Left ventricle myocardium inferior (tissue), 1 donor: ENCODE data around the gene PTGER2. TPM values are rescaled to one million over a fixed set of nuclear protein-coding genes. Genes with fewer than 3 reads are reported as not detected.

Experiments used
- DNase-seq: peaks from one replicate; pipeline ENCODE4 v3.0.0-alpha.2; 2020
- H3K27ac ChIP-seq: fragments of 200-600 bp; replicated peaks from 2 replicates; pipeline ENCODE4 v1.8.0; 2021
- H3K27me3 ChIP-seq: fragments of 200-600 bp; 2 replicates; pipeline ENCODE4 v1.8.0; 2021; ENCODE audit warnings: low read depth
- H3K36me3 ChIP-seq: fragments of 200-600 bp; 2 replicates; pipeline ENCODE4 v1.8.0; 2021
- H3K4me1 ChIP-seq: fragments of 200-600 bp; 2 replicates; pipeline ENCODE4 v1.8.0; 2021
- H3K4me3 ChIP-seq: fragments of 200-600 bp; 2 replicates; pipeline ENCODE4 v1.8.0; 2021; ENCODE audit warnings: mild to moderate bottlenecking, moderate library complexity
- H3K9me3 ChIP-seq: fragments of 200-600 bp; replicated peaks from 2 replicates; pipeline ENCODE4 v1.8.0; 2021
- CTCF ChIP-seq: fragments of 200-600 bp; IDR thresholded peaks from 2 replicates; pipeline ENCODE4 v1.8.0; 2021; ENCODE audit warnings: antibody characterized with exemption, mild to moderate bottlenecking, borderline replicate concordance
- intact Hi-C: fragments of 100-400 bp; cut with micrococcal nuclease; formaldehyde crosslinking; loops from one replicate; pipeline ENCODE4 v1.11.0; 2022
- total RNA-seq: library from RNA; stranded (reverse); fragmentation: NEBNext Ultra II Directional; extraction: Animal tissue kit (Norgen Biotek cat#: 25700); gene quantifications from one replicate; pipeline ENCODE4 v1.2.1, GENCODE V29; 2021
- donor health status: DM: no; HTN: yes; CAD: no; lungs with severe emphysema.

PTGER2 gene
- total RNA-seq, 1 donor from 2014 or later, result 0.60 TPM

- Histone ChIP-seq H3K4me3 (peak overlapping the region; percentile 71), H3K27me3 (peaks cover 42% of the 10 kb centered on the region), H3K9me3 (no peaks in the 10 kb centered on the region), H3K36me3 (peaks cover 3% of the 10 kb centered on the region), H3K4me1 (peaks cover 42% of the 10 kb centered on the region), H3K27ac (peak overlapping the region; percentile 80)
- DNase-seq, result no peak
- intact Hi-C loops, result no loop called here
- no peak for TF ChIP-seq CTCF
Measured at GRCh38 chr14:52268279-52269061, 45.6 kb upstream of the PTGER2 start.

GRCh38 chr14:52269100-52269499 lies 45.0 kb upstream of the PTGER2 start:
- Histone ChIP-seq H3K27ac (peak overlapping the region; percentile 80), H3K4me1 (peaks cover 42% of the 10 kb centered on the region), H3K4me3 (peak overlapping the region; percentile 71), H3K27me3 (peaks cover 42% of the 10 kb centered on the region), H3K9me3 (no peaks in the 10 kb centered on the region), H3K36me3 (peaks cover 3% of the 10 kb centered on the region)
- TF ChIP-seq CTCF, result no peak
- DNase-seq, result no peak
- intact Hi-C loops, result no loop called here

- H3K4me1 ChIP-seq, result peaks cover 42% of the 10 kb centered on the region
- TF ChIP-seq CTCF, result no peak
- no peak for DNase-seq
- H3K4me3 ChIP-seq, result peak overlapping the region; percentile 71
- intact Hi-C loops, result no loop called here
- peaks cover 3% of the 10 kb centered on the region for H3K36me3 ChIP-seq
- H3K9me3 ChIP-seq, result no peaks in the 10 kb centered on the region
- peak overlapping the region; percentile 80 for H3K27ac ChIP-seq
- peaks cover 42% of the 10 kb centered on the region for H3K27me3 ChIP-seq
Measured at GRCh38 chr14:52269982-52270381, 44.1 kb upstream of the PTGER2 start.

GRCh38 chr14:52271538-52271937 lies 42.6 kb upstream of the PTGER2 start:
- no peak overlapping the region for H3K27ac ChIP-seq
- no peaks in the 10 kb centered on the region for H3K9me3 ChIP-seq
- H3K4me1 ChIP-seq, result peaks cover 33% of the 10 kb centered on the region
- DNase-seq, result no peak
- H3K27me3 ChIP-seq, result peaks cover 40% of the 10 kb centered on the region
- H3K36me3 ChIP-seq, result peaks cover 3% of the 10 kb centered on the region
- intact Hi-C loops, result no loop called here
- no peak overlapping the region for H3K4me3 ChIP-seq
- no peak for TF ChIP-seq CTCF

- H3K27ac ChIP-seq, result no peak overlapping the region
- H3K4me3 ChIP-seq, result no peak overlapping the region
- peaks cover 31% of the 10 kb centered on the region for H3K27me3 ChIP-seq
- DNase-seq, result no peak
- TF ChIP-seq CTCF, result peak; percentile 22
- peaks cover 25% of the 10 kb centered on the region for H3K4me1 ChIP-seq
- peaks cover 3% of the 10 kb centered on the region for H3K36me3 ChIP-seq
- intact Hi-C loops, result no loop called here
- H3K9me3 ChIP-seq, result no peaks in the 10 kb centered on the region
Measured at GRCh38 chr14:52272375-52272774, 41.7 kb upstream of the PTGER2 start.
